HEK293 (cell line): Measurements from ENCODE around the gene PKM.

Source experiments
- CTCF ChIA-PET: fragments of 350-600 bp; formaldehyde crosslinking; extraction: SDS; loops from one replicate; lab custom pipeline; 2021; ENCODE audit warnings: antibody characterized with exemption; lab: Yijun Ruan, JAX
- POLR2A ChIA-PET: fragments of 300-600 bp; formaldehyde crosslinking; extraction: SDS; loops from one replicate; lab custom pipeline; 2020; ENCODE audit warnings: antibody characterized with exemption, inconsistent platforms; lab: Yijun Ruan, JAX
- H3K27ac ChIP-seq: fragments of 200-500 bp; sonication (Bioruptor generic); 2 replicates; pipeline ENCODE4 v1.5.1; 2014; ENCODE audit warnings: low read depth, low read length, control low read depth, inconsistent platforms; ENCODE audit errors: extremely low read depth
- H3K36me3 ChIP-seq, 2 experiments: fragments of 200-500 bp in 1 of 2; sonication (Bioruptor generic) in 1 of 2; 1 replicate in 1 of 2; 2 replicates in 1 of 2; pipeline ENCODE4 v1.5.1; 2014 to 2017; ENCODE audit warnings: inconsistent platforms in 2 of 2, low read length in 2 of 2; ENCODE audit not compliant: control insufficient read depth in 2 of 2, insufficient read depth in 1 of 2
- H3K4me1 ChIP-seq: fragments of 200-500 bp; sonication (Bioruptor generic); 2 replicates; pipeline ENCODE4 v1.5.1; 2014; ENCODE audit warnings: mild to moderate bottlenecking, low read length, inconsistent platforms; ENCODE audit not compliant: control insufficient read depth, insufficient read depth
- H3K4me3 ChIP-seq: 2 replicates; pipeline ENCODE4 v1.5.1; 2011; ENCODE audit warnings: low read depth, mild to moderate bottlenecking, control low read depth, low read length, moderate library complexity
- H3K9me3 ChIP-seq: fragments of 200-500 bp; sonication (Bioruptor generic); 2 replicates; pipeline ENCODE4 v1.5.1; 2014; ENCODE audit warnings: low read depth, low read length, inconsistent platforms; ENCODE audit not compliant: control insufficient read depth, insufficient read depth
- ATF2 ChIP-seq: fragments of 450-650 bp; formaldehyde crosslinking; IDR thresholded peaks from 2 replicates; pipeline ENCODE4 v1.5.1; 2016; ENCODE audit warnings: missing biosample characterization, missing genetic modification characterization, low read depth
- FEZF1 ChIP-seq: fragments of 450-650 bp; formaldehyde crosslinking; IDR thresholded peaks from 2 replicates; pipeline ENCODE4 v1.5.1; 2016; ENCODE audit warnings: missing biosample characterization, missing genetic modification characterization
- GLI4 ChIP-seq: fragments of 450-650 bp; formaldehyde crosslinking; IDR thresholded peaks from 2 replicates; pipeline ENCODE4 v1.5.1; 2016; ENCODE audit warnings: missing biosample characterization, missing genetic modification characterization
- IKZF3 ChIP-seq: fragments of 450-650 bp; IDR thresholded peaks from 2 replicates; pipeline ENCODE4 v1.5.0; 2018; ENCODE audit warnings: missing biosample characterization, mild to moderate bottlenecking, missing genetic modification characterization, moderate library complexity
- INSM2 ChIP-seq: fragments of 450-650 bp; formaldehyde crosslinking; IDR thresholded peaks from 2 replicates; pipeline ENCODE4 v1.5.1; 2016; ENCODE audit warnings: missing biosample characterization, missing genetic modification characterization
- KLF8 ChIP-seq: fragments of 450-650 bp; formaldehyde crosslinking; IDR thresholded peaks from 2 replicates; pipeline ENCODE4 v1.5.1; 2016; ENCODE audit warnings: missing biosample characterization, missing genetic modification characterization
- TCF7L2 ChIP-seq: IDR thresholded peaks from 2 replicates; pipeline ENCODE4 v1.6.1; 2011; ENCODE audit warnings: low read depth, mild to moderate bottlenecking, inconsistent platforms, low read length, moderate library complexity, borderline replicate concordance
- ZFP37 ChIP-seq: fragments of 450-650 bp; formaldehyde crosslinking; IDR thresholded peaks from 2 replicates; pipeline ENCODE4 v1.5.1; 2016; ENCODE audit warnings: missing biosample characterization, missing genetic modification characterization
- ZNF184 ChIP-seq: fragments of 450-650 bp; IDR thresholded peaks from 2 replicates; pipeline ENCODE4 v1.5.1; 2018; ENCODE audit warnings: missing biosample characterization, mild to moderate bottlenecking, missing genetic modification characterization
- ZNF211 ChIP-seq: fragments of 450-650 bp; formaldehyde crosslinking; IDR thresholded peaks from 2 replicates; pipeline ENCODE4 v1.5.1; 2016; ENCODE audit warnings: low read depth, missing biosample characterization, missing genetic modification characterization
- ZNF292 ChIP-seq: fragments of 450-650 bp; formaldehyde crosslinking; IDR thresholded peaks from 2 replicates; pipeline ENCODE4 v1.5.1; 2016; ENCODE audit warnings: low read depth, missing biosample characterization, missing genetic modification characterization, borderline replicate concordance
- ZNF391 ChIP-seq: fragments of 450-650 bp; formaldehyde crosslinking; IDR thresholded peaks from 2 replicates; pipeline ENCODE4 v1.5.1; 2016; ENCODE audit warnings: low read depth, missing biosample characterization, missing genetic modification characterization, borderline replicate concordance
- ZNF394 ChIP-seq: fragments of 450-650 bp; formaldehyde crosslinking; IDR thresholded peaks from 2 replicates; pipeline ENCODE4 v1.5.1; 2016; ENCODE audit warnings: missing biosample characterization, missing genetic modification characterization, mild to moderate bottlenecking, moderate library complexity, borderline replicate concordance
- ZNF514 ChIP-seq: fragments of 450-650 bp; formaldehyde crosslinking; IDR thresholded peaks from 2 replicates; pipeline ENCODE4 v1.5.1; 2016; ENCODE audit warnings: missing biosample characterization, missing genetic modification characterization
- ZNF530 ChIP-seq: fragments of 450-650 bp; formaldehyde crosslinking; IDR thresholded peaks from 2 replicates; pipeline ENCODE4 v1.5.1; 2016; ENCODE audit warnings: low read depth, missing biosample characterization, missing genetic modification characterization
- ZNF544 ChIP-seq: fragments of 450-650 bp; formaldehyde crosslinking; IDR thresholded peaks from 2 replicates; pipeline ENCODE4 v1.5.0; 2017; ENCODE audit warnings: missing biosample characterization, missing genetic modification characterization
- ZNF658 ChIP-seq: fragments of 450-650 bp; formaldehyde crosslinking; IDR thresholded peaks from 2 replicates; pipeline ENCODE4; 2016; ENCODE audit warnings: missing biosample characterization, missing genetic modification characterization
- ZNF777 ChIP-seq: fragments of 450-650 bp; formaldehyde crosslinking; IDR thresholded peaks from 2 replicates; pipeline ENCODE4 v1.5.1; 2017; ENCODE audit warnings: missing biosample characterization, missing genetic modification characterization, borderline replicate concordance
- TF ChIP-seq, protein P1 (sequence below): fragments of 450-650 bp; formaldehyde crosslinking; IDR thresholded peaks from 2 replicates; pipeline ENCODE4 v1.5.1; 2016; ENCODE audit warnings: missing biosample characterization, missing genetic modification characterization, borderline replicate concordance

PKM gene

GRCh38 chr15:72173864-72174550 lies 57.0 kb downstream of the PKM start (continued):
- TF ChIP-seq ZNF777 (tag by site-specific recombination), result no peak
- no peak for TF ChIP-seq ZNF211 (tag by site-specific recombination)
- TF ChIP-seq ATF2 (tag by site-specific recombination), result no peak
- no peak for TF ChIP-seq ZNF514 (tag by site-specific recombination)
- TF ChIP-seq ZNF184 (tag by site-specific recombination), result no peak
- TF ChIP-seq, protein P1, sequence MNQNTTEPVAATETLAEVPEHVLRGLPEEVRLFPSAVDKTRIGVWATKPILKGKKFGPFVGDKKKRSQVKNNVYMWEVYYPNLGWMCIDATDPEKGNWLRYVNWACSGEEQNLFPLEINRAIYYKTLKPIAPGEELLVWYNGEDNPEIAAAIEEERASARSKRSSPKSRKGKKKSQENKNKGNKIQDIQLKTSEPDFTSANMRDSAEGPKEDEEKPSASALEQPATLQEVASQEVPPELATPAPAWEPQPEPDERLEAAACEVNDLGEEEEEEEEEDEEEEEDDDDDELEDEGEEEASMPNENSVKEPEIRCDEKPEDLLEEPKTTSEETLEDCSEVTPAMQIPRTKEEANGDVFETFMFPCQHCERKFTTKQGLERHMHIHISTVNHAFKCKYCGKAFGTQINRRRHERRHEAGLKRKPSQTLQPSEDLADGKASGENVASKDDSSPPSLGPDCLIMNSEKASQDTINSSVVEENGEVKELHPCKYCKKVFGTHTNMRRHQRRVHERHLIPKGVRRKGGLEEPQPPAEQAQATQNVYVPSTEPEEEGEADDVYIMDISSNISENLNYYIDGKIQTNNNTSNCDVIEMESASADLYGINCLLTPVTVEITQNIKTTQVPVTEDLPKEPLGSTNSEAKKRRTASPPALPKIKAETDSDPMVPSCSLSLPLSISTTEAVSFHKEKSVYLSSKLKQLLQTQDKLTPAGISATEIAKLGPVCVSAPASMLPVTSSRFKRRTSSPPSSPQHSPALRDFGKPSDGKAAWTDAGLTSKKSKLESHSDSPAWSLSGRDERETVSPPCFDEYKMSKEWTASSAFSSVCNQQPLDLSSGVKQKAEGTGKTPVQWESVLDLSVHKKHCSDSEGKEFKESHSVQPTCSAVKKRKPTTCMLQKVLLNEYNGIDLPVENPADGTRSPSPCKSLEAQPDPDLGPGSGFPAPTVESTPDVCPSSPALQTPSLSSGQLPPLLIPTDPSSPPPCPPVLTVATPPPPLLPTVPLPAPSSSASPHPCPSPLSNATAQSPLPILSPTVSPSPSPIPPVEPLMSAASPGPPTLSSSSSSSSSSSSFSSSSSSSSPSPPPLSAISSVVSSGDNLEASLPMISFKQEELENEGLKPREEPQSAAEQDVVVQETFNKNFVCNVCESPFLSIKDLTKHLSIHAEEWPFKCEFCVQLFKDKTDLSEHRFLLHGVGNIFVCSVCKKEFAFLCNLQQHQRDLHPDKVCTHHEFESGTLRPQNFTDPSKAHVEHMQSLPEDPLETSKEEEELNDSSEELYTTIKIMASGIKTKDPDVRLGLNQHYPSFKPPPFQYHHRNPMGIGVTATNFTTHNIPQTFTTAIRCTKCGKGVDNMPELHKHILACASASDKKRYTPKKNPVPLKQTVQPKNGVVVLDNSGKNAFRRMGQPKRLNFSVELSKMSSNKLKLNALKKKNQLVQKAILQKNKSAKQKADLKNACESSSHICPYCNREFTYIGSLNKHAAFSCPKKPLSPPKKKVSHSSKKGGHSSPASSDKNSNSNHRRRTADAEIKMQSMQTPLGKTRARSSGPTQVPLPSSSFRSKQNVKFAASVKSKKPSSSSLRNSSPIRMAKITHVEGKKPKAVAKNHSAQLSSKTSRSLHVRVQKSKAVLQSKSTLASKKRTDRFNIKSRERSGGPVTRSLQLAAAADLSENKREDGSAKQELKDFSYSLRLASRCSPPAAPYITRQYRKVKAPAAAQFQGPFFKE (tag by site-specific recombination), result no peak
- no peak for TF ChIP-seq GLI4 (tag by site-specific recombination)
- no peak for TF ChIP-seq INSM2 (tag by site-specific recombination)
- no peak for TF ChIP-seq ZNF391 (tag by site-specific recombination)
- no peak for TF ChIP-seq ZNF394 (tag by site-specific recombination)

GRCh38 chr15:72173401-72173800 lies 57.6 kb downstream of the PKM start:
- H3K9me3 ChIP-seq, result no peaks in the 10 kb centered on the region
- H3K27ac ChIP-seq, result no peak overlapping the region
- H3K36me3 ChIP-seq, result no peaks in the 10 kb centered on the region
- ChIA-PET CTCF (interaction anchor here (0.8 kb wide), 1 partner anchor 25 kb away, joined by 3 read pairs; no protein-coding TSS in a partner anchor), POLR2A (interaction anchor here (0.7 kb wide), 1 partner anchor 49 kb away, joined by 4 read pairs; no protein-coding TSS in a partner anchor)
- TF ChIP-seq IKZF3 (no peak), FEZF1 (tag by site-specific recombination) (no peak), ZNF292 (tag by site-specific recombination) (no peak), TCF7L2 (no peak), ZNF658 (tag by site-specific recombination) (no peak), ZFP37 (tag by site-specific recombination) (no peak), KLF8 (tag by site-specific recombination) (no peak), ZNF391 (tag by site-specific recombination) (no peak), ZNF530 (tag by site-specific recombination) (no peak), ZNF544 (tag by site-specific recombination) (no peak)
- TF ChIP-seq, protein P1 (tag by site-specific recombination), result no peak
- no peak overlapping the region for H3K4me3 ChIP-seq
- H3K4me1 ChIP-seq, result peaks cover 3% of the 10 kb centered on the region; the same call in 1 of the 2 replicates
